Gastrocnemius medialis (tissue), 4 donors: ENCODE data around the gene GHSR. TPM values are rescaled to one million over a fixed set of nuclear protein-coding genes. Genes with fewer than 3 reads are reported as not detected.
A peak's percentile ranks its signal among the peaks of the same experiment; 100 is the strongest.

Experiments
- ATAC-seq, 2 donors: fragments of 150-250 bp; one replicate each; pipeline ENCODE4 v1.9.1; 2016
- DNase-seq, 2 donors: peaks; one replicate each; pipeline ENCODE4 v3.0.0-alpha.2; 2019
- H3K27ac ChIP-seq, 4 donors: fragments of 200-600 bp; sonication (generic); 1 replicate in 1 of 4; 2 replicates in 3 of 4; pipeline ENCODE4 v1.5.1; 2016 to 2018; ENCODE audit warnings: mild to moderate bottlenecking in 2 of 4, moderate library complexity in 1 of 4
- H3K27me3 ChIP-seq, 3 donors: fragments of 200-600 bp; sonication (generic) in 2 of 3; 1 replicate in 1 of 3; 2 replicates in 2 of 3; pipeline versions ENCODE4 v1.5.1 to v1.6.0; 2016 to 2019; ENCODE audit warnings: mild to moderate bottlenecking in 1 of 3, moderate library complexity in 1 of 3
- H3K36me3 ChIP-seq, 2 donors: fragments of 200-600 bp; sonication (generic) in 1 of 2; one replicate each; pipeline ENCODE4 v1.5.1; 2017 to 2018
- H3K4me1 ChIP-seq, 2 donors: fragments of 200-600 bp; sonication (generic) in 1 of 2; one replicate each; pipeline ENCODE4 v1.5.1; 2016 to 2017; ENCODE audit warnings: mild to moderate bottlenecking in 2 of 2
- H3K4me3 ChIP-seq, 4 donors: fragments of 200-600 bp; sonication (generic) in 3 of 4; 1 replicate in 1 of 4; 2 replicates in 3 of 4; pipeline ENCODE4 v1.5.1; 2016 to 2019; ENCODE audit warnings: mild to moderate bottlenecking in 2 of 4
- H3K9me3 ChIP-seq, 3 donors: fragments of 200-600 bp; sonication (generic) in 2 of 3; 1 replicate in 1 of 3; 2 replicates in 2 of 3; pipeline ENCODE4 v1.5.1; 2016 to 2019
- CTCF ChIP-seq, 5 experiments: fragments of 450-650 bp in 3 of 5; fragments of 200-600 bp in 2 of 5; sonication (generic) in 2 of 5; IDR thresholded peaks in 4 of 5; conservative IDR thresholded peaks in 1 of 5; 1 replicate in 4 of 5; 2 replicates in 1 of 5; pipeline ENCODE4 v1.5.1; 2016 to 2019; ENCODE audit warnings: antibody characterized with exemption in 5 of 5, mild to moderate bottlenecking in 3 of 5, moderate library complexity in 3 of 5
- POLR2A ChIP-seq, 2 donors: fragments of 450-650 bp; IDR thresholded peaks; one replicate each; pipeline ENCODE4 v1.6.1; 2017; ENCODE audit warnings: antibody characterized with exemption in 2 of 2, mild to moderate bottlenecking in 2 of 2, moderate library complexity in 2 of 2
- in situ Hi-C, 4 donors: fragments of 200-750 bp; cut with MboI; loops; one replicate each; pipeline versions ENCODE4 v1.15.0 to v1.8.0; 2017; ENCODE audit warnings: low sequenced_read_pairs in 4 of 4
- intact Hi-C: fragments of 100-400 bp; cut with DNase I; formaldehyde crosslinking; loops from one replicate; pipeline ENCODE4 v1.15.1; 2023; ENCODE audit warnings: low total_unique reads
- total RNA-seq, 4 donors: library from RNA; depleted of rRNA; stranded (reverse); fragments of >200 nt; gene quantifications; one replicate each; pipeline versions ENCODE4 v1.1.0 to v1.2.3, GENCODE V29; 2016

GHSR gene
- total RNA-seq, 4 donors from 2014 or later, result not detected

GRCh38 chr3:172394692-172395091 lies 53.6 kb downstream of the GHSR start:
- no peak for DNase-seq
- Histone ChIP-seq H3K4me3 (no peak overlapping the region), H3K27me3 (no peaks in the 10 kb centered on the region), H3K36me3 (peaks cover 0 to 18% of the 10 kb centered on the region in 2 donors), H3K9me3 (no peaks in the 10 kb centered on the region), H3K4me1 (peaks cover 20 to 32% of the 10 kb centered on the region in 2 donors), H3K27ac (peak overlapping the region in 2 of 4 donors; percentile 36 to 47)
- TF ChIP-seq POLR2A (IDR thresholded peaks at IDR 0.05), result no peak
- TF ChIP-seq CTCF (IDR thresholded peaks at IDR 0.05 in 4 of 5, conservative IDR thresholded peaks at IDR 0.05 in 1 of 5), result no peak
- in situ Hi-C loops, result no loop called here
- ATAC-seq, result no peak
- intact Hi-C loops, result no loop called here

Other genes with a start within 250 kb of the GHSR start
- gene TNFSF10, start 75.0 kb upstream of the GHSR start, total RNA-seq, result 10 to 100 TPM; 10.2 to 32.8 (median 24.3) TPM